SKM-1 treated with dmso at 0.1 percent for 144 hours (cell line): ENCODE measurements around the gene DAPK1.

Source experiments
- DNase-seq: peaks from one replicate; lab custom pipeline; 2025; ENCODE audit not compliant: unreplicated experiment; lab: John Stamatoyannopoulos, UW

The DAPK1 gene

GRCh38 chr9:87681271-87682061 is 183.8 kb downstream of the DAPK1 start:
- DNase-seq: no peak

GRCh38 chr9:87682085-87682484 is 184.4 kb downstream of the DAPK1 start:
- no peak for DNase-seq

GRCh38 chr9:87682618-87683017 is 185.0 kb downstream of the DAPK1 start:
- no peak for DNase-seq

- DNase-seq: no peak
Observed at GRCh38 chr9:87683751-87684626, 186.3 kb downstream of the DAPK1 start.

- DNase-seq: no peak
Observed at GRCh38 chr9:87684627-87685219, 187.1 kb downstream of the DAPK1 start.

GRCh38 chr9:87685441-87685840 is 187.8 kb downstream of the DAPK1 start:
- DNase-seq: no peak

GRCh38 chr9:87685871-87686519 is 188.3 kb downstream of the DAPK1 start:
- no peak for DNase-seq

- DNase-seq: no peak
Observed at GRCh38 chr9:87686520-87687090, 188.9 kb downstream of the DAPK1 start.

- DNase-seq: no peak
Observed at GRCh38 chr9:87687207-87687606, 189.5 kb downstream of the DAPK1 start.

- DNase-seq: no peak
Observed at GRCh38 chr9:87694236-87694755, 196.6 kb downstream of the DAPK1 start.

- no peak for DNase-seq
Observed at GRCh38 chr9:87695523-87695922, 197.9 kb downstream of the DAPK1 start.

GRCh38 chr9:87696641-87697040 is 199.0 kb downstream of the DAPK1 start:
- no peak for DNase-seq

- DNase-seq: no peak
Observed at GRCh38 chr9:87698069-87698809, 200.6 kb downstream of the DAPK1 start.

GRCh38 chr9:87699835-87700234 is 202.2 kb downstream of the DAPK1 start:
- DNase-seq: no peak

GRCh38 chr9:87701491-87701890 is 203.8 kb downstream of the DAPK1 start:
- DNase-seq: no peak

GRCh38 chr9:87701931-87702421 is 204.3 kb downstream of the DAPK1 start:
- no peak for DNase-seq

- DNase-seq: no peak
Observed at GRCh38 chr9:87702921-87703320, 205.3 kb downstream of the DAPK1 start.

GRCh38 chr9:87703636-87704276 is 206.1 kb downstream of the DAPK1 start:
- no peak for DNase-seq

- DNase-seq: no peak
Observed at GRCh38 chr9:87704342-87704741, 206.7 kb downstream of the DAPK1 start.
